DND-41 (cell line): ENCODE results near the gene GAL.

Source experiments
- EZH2 ChIP-seq: IDR thresholded peaks from 3 replicates; pipeline ENCODE4 v1.6.1; 2012; ENCODE audit warnings: borderline replicate concordance, low read depth, mild to moderate bottlenecking, moderate library complexity, low read length, inconsistent platforms; ENCODE audit not compliant: severe bottlenecking
- TF ChIP-seq, protein P1 (sequence below): IDR thresholded peaks from 2 replicates; pipeline ENCODE4 v1.5.1; 2012; ENCODE audit warnings: borderline replicate concordance, low read length, moderate library complexity, mild to moderate bottlenecking; ENCODE audit not compliant: poor library complexity, severe bottlenecking; ENCODE audit errors: extremely low read depth

DNA sequence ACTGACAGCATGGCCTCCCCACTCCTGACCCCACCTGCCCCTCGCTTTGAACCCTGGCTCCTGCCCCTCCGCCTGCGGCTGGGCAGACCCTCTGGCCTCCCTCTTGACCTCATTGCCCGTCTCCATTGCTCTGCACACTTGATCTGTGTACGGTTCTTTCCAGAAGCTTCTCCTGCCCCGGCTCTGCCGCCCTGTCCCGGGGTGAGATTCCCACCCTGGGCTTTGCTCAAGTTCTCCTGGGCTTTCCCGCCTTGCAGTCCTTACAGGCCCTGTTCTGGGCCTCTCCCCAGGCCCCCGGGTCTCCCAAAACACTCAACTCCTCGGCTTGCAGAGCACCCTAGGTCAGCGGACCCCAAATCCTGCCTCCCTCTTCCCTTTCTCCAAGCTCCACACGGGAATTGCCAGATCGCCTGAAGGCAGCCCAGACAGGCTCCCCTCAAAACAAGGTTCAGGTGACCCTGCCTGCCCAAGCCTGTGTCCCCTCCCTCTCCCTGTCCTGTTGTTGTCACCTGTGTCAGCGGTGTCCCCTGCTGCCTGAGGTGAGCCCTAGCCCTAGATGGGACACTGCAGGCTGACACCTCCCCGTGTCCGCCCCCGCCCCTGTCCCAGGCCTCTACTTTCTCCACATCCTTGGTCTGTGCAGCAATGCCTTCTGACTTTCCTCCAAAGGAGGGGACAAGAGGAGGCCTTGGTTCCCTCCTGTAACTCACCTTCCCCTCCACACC, 1.5 kb downstream of the GAL start:
- TF ChIP-seq, protein P1, sequence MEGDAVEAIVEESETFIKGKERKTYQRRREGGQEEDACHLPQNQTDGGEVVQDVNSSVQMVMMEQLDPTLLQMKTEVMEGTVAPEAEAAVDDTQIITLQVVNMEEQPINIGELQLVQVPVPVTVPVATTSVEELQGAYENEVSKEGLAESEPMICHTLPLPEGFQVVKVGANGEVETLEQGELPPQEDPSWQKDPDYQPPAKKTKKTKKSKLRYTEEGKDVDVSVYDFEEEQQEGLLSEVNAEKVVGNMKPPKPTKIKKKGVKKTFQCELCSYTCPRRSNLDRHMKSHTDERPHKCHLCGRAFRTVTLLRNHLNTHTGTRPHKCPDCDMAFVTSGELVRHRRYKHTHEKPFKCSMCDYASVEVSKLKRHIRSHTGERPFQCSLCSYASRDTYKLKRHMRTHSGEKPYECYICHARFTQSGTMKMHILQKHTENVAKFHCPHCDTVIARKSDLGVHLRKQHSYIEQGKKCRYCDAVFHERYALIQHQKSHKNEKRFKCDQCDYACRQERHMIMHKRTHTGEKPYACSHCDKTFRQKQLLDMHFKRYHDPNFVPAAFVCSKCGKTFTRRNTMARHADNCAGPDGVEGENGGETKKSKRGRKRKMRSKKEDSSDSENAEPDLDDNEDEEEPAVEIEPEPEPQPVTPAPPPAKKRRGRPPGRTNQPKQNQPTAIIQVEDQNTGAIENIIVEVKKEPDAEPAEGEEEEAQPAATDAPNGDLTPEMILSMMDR, result no peak
- TF ChIP-seq EZH2, result no peak
